BJ (cell line): ENCODE results near the gene SPSB1. TPM values are rescaled to one million over a fixed set of nuclear protein-coding genes. Genes with fewer than 3 reads are reported as not detected.

ENCODE experiments used
- CTCF ChIA-PET: fragments of 350-600 bp; formaldehyde crosslinking; extraction: SDS; loops from one replicate; lab custom pipeline; 2021; ENCODE audit warnings: antibody characterized with exemption, inconsistent platforms; lab: Yijun Ruan, JAX
- POLR2A ChIA-PET: fragments of 300-600 bp; sonication (Branson Sonifier 250); formaldehyde crosslinking; extraction: SDS; loops from one replicate; lab custom pipeline; 2021; ENCODE audit warnings: antibody characterized with exemption; lab: Charles Lee
- DNase-seq: peaks from one replicate; pipeline ENCODE4 v3.0.0-alpha.2; 2011; ENCODE audit warnings: low read depth
- H3K27me3 ChIP-seq: 2 replicates; pipeline ENCODE4 v1.6.0; 2011; ENCODE audit warnings: low read length; ENCODE audit not compliant: control insufficient read depth, insufficient read depth
- H3K36me3 ChIP-seq: 2 replicates; pipeline ENCODE4 v1.5.1; 2011; ENCODE audit warnings: low read length; ENCODE audit not compliant: control insufficient read depth, insufficient read depth
- H3K4me3 ChIP-seq: 2 replicates; pipeline ENCODE4 v1.5.1; 2011; ENCODE audit warnings: low read depth, mild to moderate bottlenecking, control low read depth, low read length
- CTCF ChIP-seq: IDR thresholded peaks from 2 replicates; pipeline ENCODE4 v1.5.1; 2011; ENCODE audit warnings: low read depth, mild to moderate bottlenecking, control low read depth, inconsistent platforms, low read length, moderate library complexity; ENCODE audit not compliant: insufficient read depth
- polyA plus RNA-seq: library from polyadenylated mRNA; depleted of rRNA; stranded (reverse); fragments of >200 nt; gene quantifications from 2 replicates; pipeline ENCODE4 v1.2.3, GENCODE V29; 2011

The SPSB1 gene
- polyA plus RNA-seq, 1 experiment: 19.8 TPM

DNA sequence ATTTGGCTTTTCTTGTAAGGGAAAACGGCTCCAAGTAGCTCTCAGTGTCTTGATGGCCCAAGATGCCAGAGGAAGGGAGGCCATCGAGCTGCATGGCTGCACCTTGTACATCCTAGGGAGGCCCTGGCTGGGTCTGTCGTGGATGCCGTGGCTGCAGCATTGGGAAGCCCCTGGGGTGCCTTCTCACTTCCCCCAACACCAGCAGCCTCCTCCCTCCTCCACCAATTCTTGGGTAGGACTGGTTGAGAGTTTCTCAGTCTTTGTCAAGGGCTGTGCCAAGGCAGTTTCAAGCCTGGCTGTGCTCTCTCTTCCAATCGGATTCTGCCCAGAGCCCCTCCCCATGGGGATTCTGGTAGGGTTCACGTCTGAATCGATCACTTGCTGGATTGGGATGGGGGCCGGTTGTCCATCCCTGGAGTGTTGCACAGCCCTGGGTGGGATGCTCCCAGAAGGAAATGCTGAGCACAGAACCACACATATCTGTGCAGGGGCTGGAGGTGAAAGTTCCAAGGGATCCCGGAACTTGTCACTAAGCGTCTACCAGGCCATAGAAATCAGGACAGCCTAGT, 14.0 kb upstream of the SPSB1 start:
- no peaks in the 10 kb centered on the region for H3K36me3 ChIP-seq
- no peak for DNase-seq
- no peaks in the 10 kb centered on the region for H3K27me3 ChIP-seq
- H3K4me3 ChIP-seq: no peak overlapping the region
- TF ChIP-seq CTCF: no peak
- ChIA-PET CTCF (interaction anchor here (2.2 to 2.3 kb wide), 2 partner anchors 11 to 177 kb away, joined by 7 to 12 read pairs; no protein-coding TSS in a partner anchor), POLR2A (no interaction called here)

DNA sequence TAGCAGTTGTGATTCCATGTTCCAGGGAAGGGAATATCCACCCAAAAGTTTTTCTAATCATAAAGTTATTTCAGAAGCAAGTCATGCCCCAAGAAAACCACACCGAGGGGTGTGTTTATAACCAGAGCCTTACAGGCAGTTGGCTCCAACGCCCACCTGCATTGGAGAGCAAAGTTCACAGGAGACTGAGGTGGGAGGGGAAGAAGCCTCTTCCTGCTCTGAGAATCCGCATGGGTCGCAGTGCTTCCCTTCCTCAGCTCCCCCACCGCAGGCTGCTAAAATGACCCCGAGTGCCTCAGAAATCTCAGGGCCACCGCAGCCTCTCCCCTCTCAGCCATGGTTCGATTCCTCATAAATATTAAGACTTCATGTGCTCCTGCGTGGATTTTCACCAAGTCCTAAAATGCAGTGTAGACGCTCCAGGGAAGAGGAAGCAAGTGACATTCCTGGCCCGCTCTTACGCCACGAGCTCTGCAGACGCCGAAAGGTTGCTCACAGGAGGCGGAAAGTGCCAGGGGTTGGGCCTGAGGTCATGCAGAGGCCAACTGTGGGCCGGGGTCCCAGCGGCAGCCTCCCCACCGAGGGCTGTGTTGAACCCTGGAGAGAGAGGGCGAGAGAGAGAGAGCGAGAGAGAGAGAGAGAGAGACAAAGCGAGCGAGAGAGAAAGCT, 13.4 kb upstream of the SPSB1 start:
- ChIA-PET CTCF (interaction anchor here (1.5 to 3.5 kb wide), 6 partner anchors 10 to 212 kb away, joined by 3 to 29 read pairs (median 8); no protein-coding TSS in a partner anchor), POLR2A (no interaction called here)
- no peak for TF ChIP-seq CTCF
- Histone ChIP-seq H3K27me3 (no peaks in the 10 kb centered on the region), H3K4me3 (no peak overlapping the region), H3K36me3 (no peaks in the 10 kb centered on the region)
- no peak for DNase-seq

GRCh38 chr1:9280015-9280860, 12.5 kb upstream of the SPSB1 start:
- ChIA-PET POLR2A (no interaction called here), CTCF (interaction anchor here (0.6 to 3.5 kb wide), 7 partner anchors 9 to 211 kb away, joined by 3 to 29 read pairs (median 6); no protein-coding TSS in a partner anchor)
- no peak overlapping the region for H3K4me3 ChIP-seq
- no peaks in the 10 kb centered on the region for H3K27me3 ChIP-seq
- peak; percentile 71 for DNase-seq
- H3K36me3 ChIP-seq: no peaks in the 10 kb centered on the region
- peak; percentile 19; the same call in 1 of the 2 replicates for TF ChIP-seq CTCF

DNA sequence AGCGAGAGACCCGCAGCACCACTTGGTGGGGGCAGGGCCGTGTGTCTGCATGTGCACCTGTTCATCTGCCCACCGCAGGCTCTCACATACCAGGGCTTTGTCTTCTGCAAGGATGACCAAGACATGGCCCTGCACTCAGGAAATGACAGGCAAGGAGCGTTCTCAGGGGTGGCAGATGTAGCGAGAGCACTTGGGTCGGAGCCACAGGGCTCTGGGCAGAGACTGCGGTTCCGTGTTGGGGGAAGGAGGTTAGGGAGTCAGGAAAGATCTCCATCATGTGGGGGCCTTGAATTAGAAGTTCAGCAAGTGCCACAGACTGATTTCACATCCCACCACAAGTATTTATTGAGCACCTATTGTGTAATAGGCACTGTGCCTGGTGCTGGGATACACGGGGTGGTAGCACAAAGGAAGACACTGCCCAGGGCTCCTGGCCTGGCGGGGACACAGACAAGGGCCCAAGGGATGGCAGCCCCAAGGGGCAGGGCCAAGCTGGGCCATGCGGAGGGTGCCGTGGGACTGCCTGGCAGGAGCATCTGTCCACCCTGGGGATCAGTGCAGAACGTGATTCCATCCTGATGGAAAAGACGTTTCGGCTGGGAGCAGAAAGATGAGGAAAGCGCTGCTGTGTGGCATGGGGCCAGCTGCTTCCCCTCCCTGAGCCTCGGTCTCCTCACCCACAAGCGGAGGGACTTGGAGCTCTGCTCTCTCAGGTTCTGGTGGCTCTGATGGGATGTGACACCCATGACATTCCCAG, 11.4 kb upstream of the SPSB1 start:
- CTCF ChIA-PET: interaction anchor here (0.7 to 3.5 kb wide), 9 partner anchors 8 to 289 kb away, joined by 3 to 29 read pairs (median 4); partner anchors contain the start of gene SPSB1
- TF ChIP-seq CTCF: no peak
- POLR2A ChIA-PET: no interaction called here

More for the DNA sequence above, 11.4 kb upstream of the SPSB1 start:
- no peak for DNase-seq
- Histone ChIP-seq H3K36me3 (no peaks in the 10 kb centered on the region), H3K4me3 (no peak overlapping the region), H3K27me3 (no peaks in the 10 kb centered on the region)
